A673 (cell line): ENCODE results near the gene HTR2A. TPM values are rescaled to one million over a fixed set of nuclear protein-coding genes. Genes with fewer than 3 reads are reported as not detected.
A peak's percentile ranks its signal among the peaks of the same experiment; 100 is the strongest.

Experiments
- BruUV-seq: library from RNA; stranded (reverse); fragments of 400-500 nt; replicated peaks from 2 replicates; lab custom pipeline; 2021; lab: Mats Ljungman, UMichigan
- CTCF ChIA-PET: fragments of 300-600 bp; sonication (Branson Sonifier 250); formaldehyde crosslinking; loops from one replicate; lab custom pipeline; 2022; ENCODE audit warnings: antibody characterized with exemption; lab: Charles Lee
- POLR2A ChIA-PET: fragments of 300-600 bp; sonication (Branson Sonifier 250); formaldehyde crosslinking; loops from one replicate; lab custom pipeline; 2022; ENCODE audit warnings: antibody characterized with exemption; ENCODE audit not compliant: low non-redundant PET; lab: Charles Lee
- DNase-seq: peaks from one replicate; pipeline ENCODE4 v3.0.0-alpha.2; 2015; ENCODE audit warnings: low spot score
- H3K27ac ChIP-seq: fragments of 200-600 bp; sonication (generic); 2 replicates; pipeline ENCODE4 v1.5.1; 2016; ENCODE audit warnings: mixed run types, low read depth, mild to moderate bottlenecking, mixed read lengths, antibody characterized with exemption, low read length; ENCODE audit not compliant: poor library complexity, severe bottlenecking
- H3K27me3 ChIP-seq: fragments of 200-600 bp; sonication (generic); replicated peaks from 2 replicates; pipeline ENCODE4 v1.6.1; 2017; ENCODE audit warnings: mixed run types, low read depth, mild to moderate bottlenecking, mixed read lengths, antibody characterized with exemption, low read length; ENCODE audit not compliant: insufficient read depth, poor library complexity
- H3K36me3 ChIP-seq: fragments of 200-600 bp; sonication (generic); 2 replicates; pipeline ENCODE4 v1.6.1; 2016; ENCODE audit warnings: mixed run types, mild to moderate bottlenecking, mixed read lengths, antibody characterized with exemption, low read length; ENCODE audit not compliant: insufficient read depth, poor library complexity, severe bottlenecking
- H3K4me1 ChIP-seq: fragments of 200-600 bp; sonication (generic); 2 replicates; pipeline ENCODE4 v1.6.1; 2017; ENCODE audit warnings: mixed run types, mild to moderate bottlenecking, mixed read lengths, antibody characterized with exemption, low read length; ENCODE audit not compliant: insufficient read depth, poor library complexity, severe bottlenecking
- H3K4me3 ChIP-seq: fragments of 200-600 bp; sonication (generic); 2 replicates; pipeline ENCODE4 v1.5.1; 2016; ENCODE audit warnings: low read depth, mixed run types, mild to moderate bottlenecking, mixed read lengths, low read length; ENCODE audit not compliant: poor library complexity, severe bottlenecking
- H3K9me3 ChIP-seq: fragments of 200-600 bp; sonication (generic); 2 replicates; pipeline ENCODE4 v1.6.1; 2016; ENCODE audit warnings: mixed run types, low read depth, mild to moderate bottlenecking, mixed read lengths, antibody characterized with exemption, low read length; ENCODE audit not compliant: poor library complexity, severe bottlenecking
- CTCF ChIP-seq: fragments of 300-800, 200-600 bp; sonication (generic); conservative IDR thresholded peaks from 2 replicates; pipeline ENCODE4 v1.5.1; 2017; ENCODE audit warnings: low read depth, mild to moderate bottlenecking, antibody characterized with exemption, low read length, moderate library complexity, mixed read lengths
- EZH2 ChIP-seq: fragments of 200-600 bp; sonication (generic); IDR thresholded peaks from 2 replicates; pipeline ENCODE4 v1.6.1; 2017; ENCODE audit warnings: borderline replicate concordance, low read depth, mild to moderate bottlenecking, mixed read lengths, antibody characterized with exemption, low read length; ENCODE audit not compliant: poor library complexity, severe bottlenecking
- intact Hi-C: fragments of 100-400 bp; cut with micrococcal nuclease; formaldehyde crosslinking; loops from one replicate; pipeline ENCODE4 v1.10.0; 2022; ENCODE audit not compliant: unreplicated experiment
- total RNA-seq: library from RNA; stranded (reverse); gene quantifications from 2 replicates; pipeline ENCODE4 v1.2.3, GENCODE V29; 2021

Gene HTR2A
- total RNA-seq, 1 experiment from 2014 or later = not detected

- H3K4me1 ChIP-seq = peaks cover 19% of the 10 kb centered on the region
- ChIA-PET POLR2A (no interaction called here), CTCF (no interaction called here)
- H3K36me3 ChIP-seq = peaks cover 26% of the 10 kb centered on the region
- H3K27ac ChIP-seq = no peak overlapping the region
- intact Hi-C loops = no loop called here
- H3K9me3 ChIP-seq = no peaks in the 10 kb centered on the region
- BruUV-seq = no TSS peak
- no peak for DNase-seq
- H3K4me3 ChIP-seq = peak overlapping the region; percentile 69
- TF ChIP-seq EZH2 (no peak), CTCF (no peak)
- no peaks in the 10 kb centered on the region for H3K27me3 ChIP-seq
These were observed 101.5 kb downstream of the HTR2A start for GRCh38 chr13:46795321-46795720.

- no TSS peak for BruUV-seq
- no peak for DNase-seq
- Histone ChIP-seq H3K27me3 (no peaks in the 10 kb centered on the region), H3K9me3 (no peaks in the 10 kb centered on the region), H3K4me3 (no peak overlapping the region), H3K27ac (no peak overlapping the region), H3K36me3 (peaks cover 95% of the 10 kb centered on the region), H3K4me1 (peaks cover 10% of the 10 kb centered on the region)
- POLR2A ChIA-PET = no interaction called here
- intact Hi-C loops = no loop called here
- TF ChIP-seq CTCF (no peak), EZH2 (no peak)
- CTCF ChIA-PET = no interaction called here
These were observed 113.3 kb downstream of the HTR2A start for GRCh38 chr13:46783504-46783903.

GRCh38 chr13:46782691-46783090, 114.2 kb downstream of the HTR2A start:
- H3K4me3 ChIP-seq = no peak overlapping the region
- no peaks in the 10 kb centered on the region for H3K27me3 ChIP-seq
- no peak overlapping the region for H3K27ac ChIP-seq
- no TSS peak for BruUV-seq
- peaks cover 93% of the 10 kb centered on the region for H3K36me3 ChIP-seq
- TF ChIP-seq CTCF (no peak), EZH2 (no peak)
- no peaks in the 10 kb centered on the region for H3K9me3 ChIP-seq
- ChIA-PET CTCF (no interaction called here), POLR2A (no interaction called here)
- H3K4me1 ChIP-seq = peaks cover 10% of the 10 kb centered on the region
- intact Hi-C loops = no loop called here
- DNase-seq = no peak
